Ovary (tissue), 3 donors: ENCODE data around the gene KBTBD4.

Experiments
- CTCF ChIP-seq, 3 donors: fragments of 450-650 bp in 2 of 3; fragments of 200-600 bp in 1 of 3; IDR thresholded peaks; one replicate each; pipeline versions ENCODE4 v1.5.1 to v1.8.0; 2016 to 2022; ENCODE audit warnings: antibody characterized with exemption in 3 of 3, mild to moderate bottlenecking in 1 of 3
- EP300 ChIP-seq: sonication (generic); formaldehyde crosslinking; IDR thresholded peaks from one replicate; pipeline ENCODE4 v1.6.1; 2017; ENCODE audit warnings: antibody characterized with exemption
- POLR2A ChIP-seq: fragments of 450-650 bp; IDR thresholded peaks from one replicate; pipeline ENCODE4 v1.6.1; 2017; ENCODE audit warnings: antibody characterized with exemption, mild to moderate bottlenecking, moderate library complexity
- donor health status: DM: no; HTN: no; CAD: no.

- no peak for TF ChIP-seq CTCF (IDR thresholded peaks at IDR 0.05)
- no peak for TF ChIP-seq POLR2A
- TF ChIP-seq EP300 = no peak
Observed at GRCh38 chr11:47593934-47594855, 15.4 kb upstream of the KBTBD4 start, which contains the start of gene C1QTNF4.
